Mammary epithelial cell (primary cell): ENCODE results near the gene LDLRAD4.

Source experiments
- CTCF ChIP-seq, 2 donors: IDR thresholded peaks in 1 of 2; conservative IDR thresholded peaks in 1 of 2; 2 replicates each; pipeline ENCODE4 v1.5.1; 2011 to 2012; ENCODE audit warnings: inconsistent platforms in 2 of 2, low read length in 2 of 2, mild to moderate bottlenecking in 2 of 2, control low read depth in 1 of 2, low read depth in 1 of 2; ENCODE audit not compliant: insufficient read depth in 1 of 2; ENCODE audit errors: extremely low read depth in 1 of 2
- EZH2 ChIP-seq: IDR thresholded peaks from 2 replicates; pipeline ENCODE4 v1.6.1; 2012; ENCODE audit warnings: low read length, inconsistent platforms, borderline replicate concordance

- TF ChIP-seq CTCF (conservative IDR thresholded peaks at IDR 0.05 in 1 of 2, IDR thresholded peaks at IDR 0.05 in 1 of 2; ENCODE audit: extremely low read depth in 1 of 2, insufficient read depth in 1 of 2, low read depth in 1 of 2, low read length in 2 of 2) (no peak), EZH2 (no peak)
Measured at GRCh38 chr18:13621886-13622619, 403.5 kb downstream of the LDLRAD4 start.
